ENCODE measurements around the gene AMZ1.

GRCh38 chr7:2691011-2691707, 3.2 kb downstream of the AMZ1 start:
- TF ChIP-seq POLR2A (IDR thresholded peaks at IDR 0.05): no peak
- TF ChIP-seq, protein P1, sequence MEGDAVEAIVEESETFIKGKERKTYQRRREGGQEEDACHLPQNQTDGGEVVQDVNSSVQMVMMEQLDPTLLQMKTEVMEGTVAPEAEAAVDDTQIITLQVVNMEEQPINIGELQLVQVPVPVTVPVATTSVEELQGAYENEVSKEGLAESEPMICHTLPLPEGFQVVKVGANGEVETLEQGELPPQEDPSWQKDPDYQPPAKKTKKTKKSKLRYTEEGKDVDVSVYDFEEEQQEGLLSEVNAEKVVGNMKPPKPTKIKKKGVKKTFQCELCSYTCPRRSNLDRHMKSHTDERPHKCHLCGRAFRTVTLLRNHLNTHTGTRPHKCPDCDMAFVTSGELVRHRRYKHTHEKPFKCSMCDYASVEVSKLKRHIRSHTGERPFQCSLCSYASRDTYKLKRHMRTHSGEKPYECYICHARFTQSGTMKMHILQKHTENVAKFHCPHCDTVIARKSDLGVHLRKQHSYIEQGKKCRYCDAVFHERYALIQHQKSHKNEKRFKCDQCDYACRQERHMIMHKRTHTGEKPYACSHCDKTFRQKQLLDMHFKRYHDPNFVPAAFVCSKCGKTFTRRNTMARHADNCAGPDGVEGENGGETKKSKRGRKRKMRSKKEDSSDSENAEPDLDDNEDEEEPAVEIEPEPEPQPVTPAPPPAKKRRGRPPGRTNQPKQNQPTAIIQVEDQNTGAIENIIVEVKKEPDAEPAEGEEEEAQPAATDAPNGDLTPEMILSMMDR (IDR thresholded peaks at IDR 0.05): no peak

Data from lower leg skin (tissue), 3 donors.